ENCODE measurements around the gene PCDHGA10.
"Not testable (repeated sequence)": the region's sequence is repeated elsewhere in the genome, so short reads cannot be mapped to it uniquely, and the experiment has no call there.

Gene PCDHGA10

DNA sequence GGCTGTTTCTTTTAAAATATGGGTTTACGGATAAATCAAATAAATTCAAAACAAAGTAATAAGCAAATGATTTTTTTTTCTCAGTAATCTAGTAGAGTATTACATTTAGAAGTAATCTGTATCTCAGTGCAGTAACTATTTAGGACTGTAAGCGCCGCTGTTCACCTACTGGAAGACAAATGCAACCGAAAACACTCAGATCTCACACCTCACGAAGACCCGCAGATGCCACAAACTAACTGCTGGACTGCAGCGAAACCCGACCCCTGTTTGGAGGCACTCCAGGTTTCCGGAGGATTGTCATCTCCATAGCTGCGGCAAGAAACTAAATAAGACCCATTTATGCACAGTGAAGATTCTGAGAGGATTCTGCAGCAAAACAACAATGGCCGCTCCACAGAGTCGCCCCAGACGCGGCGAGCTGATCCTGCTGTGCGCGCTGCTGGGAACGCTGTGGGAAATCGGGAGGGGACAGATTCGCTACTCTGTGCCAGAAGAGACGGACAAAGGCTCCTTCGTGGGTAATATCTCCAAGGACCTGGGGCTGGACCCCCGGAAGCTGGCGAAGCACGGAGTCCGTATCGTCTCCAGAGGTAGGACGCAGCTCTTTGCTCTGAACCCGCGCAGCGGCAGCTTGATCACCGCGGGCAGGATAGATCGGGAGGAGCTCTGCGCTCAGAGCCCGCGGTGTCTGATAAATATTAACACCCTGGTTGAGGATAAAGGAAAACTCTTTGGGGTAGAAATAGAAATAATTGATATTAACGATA, 20.2 kb upstream of the PCDHGA10 start, which contains the start of gene PCDHGA8:
TSS of gene PCDHGA8 (plus strand) at position 205 of the 770 bp plus-strand sequence. CDS start at position 386, 181 bp downstream.
- DNase-seq (ENCODE audit: low read depth in 2 of 2), result no peak

DNA sequence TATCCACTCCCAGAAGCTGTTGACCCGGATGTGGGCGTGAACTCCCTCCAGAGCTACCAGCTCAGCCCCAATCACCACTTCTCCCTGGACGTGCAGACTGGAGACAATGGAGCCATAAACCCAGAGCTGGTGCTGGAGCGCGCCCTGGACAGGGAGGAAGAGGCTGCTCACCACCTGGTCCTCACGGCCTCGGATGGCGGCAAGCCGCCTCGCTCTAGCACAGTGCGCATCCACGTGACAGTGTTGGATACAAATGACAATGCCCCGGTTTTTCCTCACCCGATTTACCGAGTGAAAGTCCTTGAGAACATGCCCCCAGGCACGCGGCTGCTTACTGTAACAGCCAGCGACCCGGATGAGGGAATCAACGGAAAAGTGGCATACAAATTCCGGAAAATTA, 19.5 kb upstream of the PCDHGA10 start:
- no peak for DNase-seq (ENCODE audit: low read depth in 2 of 2)

DNA sequence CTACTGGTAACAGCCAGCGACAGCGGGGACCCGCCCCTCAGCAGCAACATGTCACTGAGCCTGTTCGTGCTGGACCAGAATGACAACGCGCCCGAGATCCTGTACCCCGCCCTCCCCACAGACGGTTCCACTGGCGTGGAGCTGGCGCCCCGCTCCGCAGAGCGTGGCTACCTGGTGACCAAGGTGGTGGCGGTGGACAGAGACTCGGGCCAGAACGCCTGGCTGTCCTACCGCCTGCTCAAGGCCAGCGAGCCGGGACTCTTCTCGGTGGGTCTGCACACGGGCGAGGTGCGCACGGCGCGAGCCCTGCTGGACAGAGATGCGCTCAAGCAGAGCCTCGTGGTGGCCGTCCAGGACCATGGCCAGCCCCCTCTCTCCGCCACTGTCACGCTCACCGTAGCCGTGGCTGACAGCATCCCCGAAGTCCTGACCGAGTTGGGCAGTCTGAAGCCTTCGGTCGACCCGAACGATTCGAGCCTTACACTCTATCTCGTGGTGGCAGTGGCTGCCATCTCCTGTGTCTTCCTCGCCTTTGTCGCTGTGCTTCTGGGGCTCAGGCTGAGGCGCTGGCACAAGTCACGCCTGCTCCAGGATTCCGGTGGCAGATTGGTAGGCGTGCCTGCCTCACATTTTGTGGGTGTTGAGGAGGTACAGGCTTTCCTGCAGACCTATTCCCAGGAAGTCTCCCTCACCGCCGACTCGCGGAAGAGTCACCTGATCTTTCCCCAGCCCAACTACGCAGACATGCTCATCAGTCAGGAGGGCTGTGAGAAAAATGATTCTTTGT, 18.2 kb upstream of the PCDHGA10 start:
- not testable (repeated sequence) for DNase-seq (ENCODE audit: low read depth in 2 of 2)

DNA sequence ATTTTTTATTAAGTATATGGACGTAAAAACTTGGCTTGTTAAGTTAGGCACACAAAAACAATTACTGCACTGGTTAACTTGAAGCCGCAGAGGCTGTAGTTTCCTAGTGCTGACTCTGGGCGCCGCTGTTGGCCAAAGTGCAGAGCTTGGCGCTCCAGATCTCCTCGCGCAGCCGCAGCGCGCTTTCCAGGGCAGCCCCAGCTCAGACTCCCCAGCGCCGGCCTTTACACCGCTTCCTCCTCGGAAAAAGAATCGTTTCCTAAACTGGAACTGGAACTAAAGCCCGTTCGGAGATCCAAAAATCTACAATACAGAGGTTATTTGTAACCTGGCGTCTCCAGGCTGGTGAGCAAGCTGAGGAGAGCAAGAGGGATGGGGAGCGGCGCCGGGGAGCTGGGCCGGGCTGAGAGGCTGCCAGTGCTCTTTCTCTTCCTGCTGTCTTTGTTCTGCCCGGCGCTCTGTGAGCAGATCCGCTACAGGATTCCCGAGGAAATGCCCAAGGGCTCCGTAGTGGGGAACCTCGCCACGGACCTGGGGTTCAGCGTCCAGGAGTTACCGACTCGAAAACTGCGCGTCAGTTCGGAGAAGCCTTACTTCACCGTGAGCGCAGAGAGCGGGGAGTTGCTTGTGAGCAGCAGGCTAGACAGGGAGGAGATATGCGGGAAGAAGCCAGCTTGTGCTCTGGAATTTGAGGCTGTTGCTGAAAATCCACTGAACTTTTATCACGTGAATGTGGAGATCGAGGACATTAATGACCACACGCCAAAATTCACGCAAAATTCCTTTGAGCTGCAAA, 14.8 kb upstream of the PCDHGA10 start, which contains the start of gene PCDHGB5:
TSS of gene PCDHGB5 (plus strand) at position 192 of the 796 bp plus-strand sequence. CDS start at position 373, 181 bp downstream.
- not testable (repeated sequence) for DNase-seq (ENCODE audit: low read depth in 2 of 2)

DNA sequence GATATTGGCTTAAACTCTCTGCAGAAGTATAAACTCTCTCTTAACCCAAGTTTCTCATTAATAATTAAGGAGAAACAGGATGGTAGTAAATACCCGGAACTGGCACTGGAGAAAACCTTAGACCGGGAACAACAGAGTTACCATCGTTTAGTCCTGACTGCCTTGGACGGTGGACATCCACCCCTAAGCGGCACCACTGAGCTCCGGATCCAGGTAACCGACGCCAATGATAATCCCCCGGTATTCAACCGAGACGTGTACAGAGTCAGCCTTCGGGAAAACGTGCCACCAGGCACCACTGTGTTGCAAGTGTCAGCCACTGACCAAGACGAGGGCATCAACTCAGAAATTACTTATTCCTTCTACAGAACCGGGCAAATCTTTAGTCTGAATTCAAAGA, 14.2 kb upstream of the PCDHGA10 start:
- DNase-seq (ENCODE audit: low read depth in 2 of 2), result no peak

DNA sequence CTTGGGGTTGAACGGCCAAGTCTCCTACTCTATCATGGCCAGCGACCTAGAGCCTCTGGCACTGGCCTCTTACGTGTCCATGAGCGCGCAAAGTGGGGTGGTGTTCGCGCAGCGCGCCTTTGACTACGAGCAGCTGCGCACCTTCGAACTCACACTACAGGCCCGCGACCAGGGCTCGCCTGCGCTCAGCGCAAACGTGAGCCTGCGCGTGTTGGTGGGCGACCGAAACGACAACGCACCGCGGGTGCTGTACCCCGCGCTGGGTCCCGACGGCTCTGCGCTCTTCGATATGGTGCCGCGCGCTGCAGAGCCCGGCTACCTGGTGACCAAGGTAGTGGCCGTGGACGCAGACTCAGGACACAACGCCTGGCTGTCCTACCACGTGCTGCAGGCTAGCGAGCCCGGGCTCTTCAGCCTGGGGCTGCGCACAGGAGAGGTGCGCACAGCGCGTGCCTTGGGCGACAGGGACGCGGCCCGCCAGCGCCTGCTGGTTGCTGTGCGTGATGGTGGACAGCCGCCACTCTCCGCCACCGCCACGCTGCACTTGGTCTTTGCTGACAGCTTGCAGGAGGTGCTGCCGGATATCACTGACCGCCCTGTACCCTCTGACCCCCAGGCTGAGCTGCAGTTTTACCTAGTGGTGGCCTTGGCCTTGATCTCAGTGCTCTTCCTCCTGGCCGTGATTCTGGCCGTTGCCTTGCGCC, 13.1 kb upstream of the PCDHGA10 start:
- DNase-seq (ENCODE audit: low read depth in 2 of 2), result no peak

DNA sequence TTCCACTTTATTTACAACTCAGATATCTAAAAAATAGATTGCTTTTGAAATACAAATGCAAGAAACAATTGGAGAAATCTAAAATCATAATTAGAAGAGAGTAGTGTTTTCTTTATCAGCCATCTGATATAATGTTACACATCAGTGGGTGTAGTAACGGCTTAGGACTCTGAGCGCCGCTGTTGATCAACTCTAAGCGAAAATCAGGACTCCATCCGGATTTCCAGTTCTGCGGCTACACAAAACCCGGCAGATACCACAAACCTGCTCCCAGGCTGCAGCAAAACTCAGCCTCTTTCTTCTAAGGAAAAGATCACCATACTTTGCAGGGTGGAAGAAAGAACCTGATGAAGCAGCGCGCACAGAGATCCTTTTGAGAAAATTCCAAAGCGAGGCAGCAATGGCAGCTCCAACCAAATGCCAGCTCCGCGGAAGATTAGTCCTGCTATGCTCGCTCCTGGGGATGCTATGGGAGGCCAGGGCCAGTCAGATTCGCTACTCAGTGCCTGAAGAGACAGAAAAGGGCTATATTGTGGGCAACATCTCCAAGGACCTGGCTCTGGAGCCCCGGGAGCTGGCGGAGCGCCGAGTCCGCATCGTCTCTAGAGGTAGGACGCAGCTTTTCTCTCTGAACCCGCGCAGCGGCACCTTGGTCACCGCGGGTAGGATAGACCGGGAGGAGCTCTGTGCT, 10.1 kb upstream of the PCDHGA10 start, which contains the start of gene PCDHGA9:
TSS of gene PCDHGA9 (plus strand) at position 226 of the 691 bp plus-strand sequence. CDS start at position 401, 175 bp downstream.
- no peak for DNase-seq (ENCODE audit: low read depth in 2 of 2)

DNA sequence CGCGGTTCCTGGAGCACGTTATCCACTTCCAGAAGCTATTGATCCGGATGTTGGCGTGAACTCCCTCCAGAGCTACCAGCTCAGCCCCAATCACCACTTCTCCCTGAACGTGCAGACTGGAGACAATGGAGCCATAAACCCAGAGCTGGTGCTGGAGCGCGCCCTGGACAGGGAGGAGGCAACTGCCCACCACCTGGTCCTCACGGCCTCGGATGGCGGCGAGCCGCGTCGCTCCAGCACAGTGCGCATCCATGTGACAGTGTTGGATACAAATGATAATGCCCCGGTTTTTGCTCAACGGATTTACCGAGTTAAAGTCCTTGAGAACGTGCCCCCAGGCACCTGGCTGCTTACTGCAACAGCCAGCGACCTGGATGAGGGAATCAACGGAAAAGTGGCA, 9.4 kb upstream of the PCDHGA10 start:
- no peak for DNase-seq (ENCODE audit: low read depth in 2 of 2)

DNA sequence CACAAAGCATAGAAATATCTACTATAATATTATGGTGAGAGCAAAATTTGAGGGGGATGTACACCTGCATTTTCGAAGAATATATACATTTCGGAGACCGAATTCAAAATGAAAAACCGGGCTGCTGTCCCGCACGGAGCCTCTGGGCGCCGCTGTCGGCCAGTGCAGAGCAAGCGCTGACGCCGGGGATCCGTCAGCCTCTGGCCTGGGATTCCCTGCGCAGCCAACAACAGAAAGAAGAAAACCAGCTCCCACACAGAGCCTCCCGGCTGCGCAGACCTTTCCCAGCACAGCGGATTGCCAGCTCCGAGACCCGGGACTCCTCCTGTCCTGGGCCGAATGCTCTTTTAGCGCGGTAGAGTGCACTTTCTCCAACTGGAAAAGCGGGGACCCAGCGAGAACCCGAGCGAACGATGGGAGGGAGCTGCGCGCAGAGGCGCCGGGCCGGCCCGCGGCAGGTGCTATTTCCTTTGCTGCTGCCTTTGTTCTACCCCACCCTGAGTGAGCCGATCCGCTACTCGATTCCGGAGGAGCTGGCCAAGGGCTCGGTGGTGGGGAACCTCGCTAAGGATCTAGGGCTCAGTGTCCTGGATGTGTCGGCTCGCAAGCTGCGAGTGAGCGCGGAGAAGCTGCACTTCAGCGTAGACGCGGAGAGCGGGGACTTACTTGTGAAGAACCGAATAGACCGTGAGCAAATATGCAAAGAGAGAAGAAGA, 4.8 kb upstream of the PCDHGA10 start, which contains the start of gene PCDHGB6:
TSS of gene PCDHGB6 (plus strand) at position 232 of the 716 bp plus-strand sequence. CDS start at position 414, 182 bp downstream.
- not testable (repeated sequence) for DNase-seq (ENCODE audit: low read depth in 2 of 2)

DNA sequence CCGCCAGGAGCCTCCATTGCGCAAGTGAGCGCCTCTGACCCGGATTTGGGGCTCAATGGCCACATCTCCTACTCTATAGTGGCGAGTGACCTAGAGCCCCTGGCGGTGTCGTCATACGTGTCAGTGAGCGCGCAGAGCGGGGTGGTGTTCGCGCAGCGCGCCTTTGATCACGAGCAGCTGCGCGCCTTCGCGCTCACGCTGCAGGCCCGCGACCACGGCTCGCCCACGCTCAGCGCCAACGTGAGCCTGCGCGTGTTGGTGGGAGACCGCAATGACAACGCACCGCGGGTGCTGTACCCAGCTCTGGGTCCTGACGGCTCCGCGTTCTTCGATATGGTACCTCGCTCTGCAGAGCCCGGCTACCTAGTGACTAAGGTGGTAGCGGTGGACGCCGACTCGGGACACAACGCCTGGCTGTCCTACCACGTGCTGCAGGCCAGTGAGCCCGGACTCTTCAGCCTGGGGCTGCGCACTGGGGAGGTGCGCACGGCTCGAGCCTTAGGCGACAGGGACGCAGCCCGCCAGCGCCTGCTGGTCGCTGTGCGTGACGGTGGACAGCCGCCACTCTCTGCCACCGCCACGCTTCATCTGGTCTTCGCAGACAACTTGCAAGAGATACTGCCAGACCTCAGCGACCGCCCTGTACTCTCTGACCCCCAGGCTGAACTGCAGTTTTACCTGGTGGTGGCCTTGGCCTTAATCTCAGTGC, 3.0 kb upstream of the PCDHGA10 start:
- no peak for DNase-seq (ENCODE audit: low read depth in 2 of 2)

DNA sequence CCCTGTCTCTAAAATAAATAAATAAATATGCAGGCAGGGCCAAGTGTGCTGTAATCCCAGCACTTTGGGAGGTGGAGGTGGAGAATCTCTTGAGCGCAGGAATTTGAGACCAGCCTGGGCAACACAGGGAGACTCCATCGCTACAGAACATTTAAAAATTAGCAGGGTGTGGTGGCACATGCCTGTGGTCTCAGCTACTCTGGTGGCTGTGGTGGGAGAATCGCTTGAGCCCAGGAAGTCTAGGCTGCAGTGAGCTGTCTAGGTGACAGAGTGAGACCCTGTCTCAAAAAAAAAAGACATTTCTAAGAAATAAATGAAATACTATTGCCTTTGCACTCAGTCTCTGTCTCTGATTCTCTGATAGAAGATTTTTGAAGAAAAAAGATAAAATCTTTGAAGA, 1.2 kb upstream of the PCDHGA10 start:
- DNase-seq (ENCODE audit: low read depth in 2 of 2), result no peak

DNA sequence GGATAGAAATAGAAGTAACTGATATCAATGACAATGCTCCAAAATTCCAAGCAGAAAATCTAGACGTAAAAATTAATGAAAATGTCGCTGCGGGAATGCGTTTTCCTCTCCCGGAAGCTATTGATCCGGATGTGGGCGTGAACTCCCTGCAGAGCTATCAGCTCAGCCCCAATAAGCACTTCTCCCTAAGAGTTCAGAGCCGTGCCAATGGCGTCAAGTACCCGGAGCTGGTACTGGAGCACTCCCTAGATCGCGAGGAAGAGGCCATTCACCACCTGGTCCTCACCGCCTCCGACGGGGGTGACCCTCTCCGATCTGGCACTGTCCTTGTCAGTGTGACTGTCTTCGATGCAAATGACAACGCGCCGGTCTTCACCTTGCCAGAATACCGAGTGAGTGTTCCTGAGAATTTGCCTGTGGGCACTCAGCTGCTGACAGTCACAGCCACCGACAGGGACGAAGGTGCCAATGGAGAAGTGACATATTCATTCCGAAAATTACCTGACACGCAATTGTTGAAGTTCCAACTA, 818 bp downstream of the PCDHGA10 start:
- no peak for DNase-seq (ENCODE audit: low read depth in 2 of 2)

DNA sequence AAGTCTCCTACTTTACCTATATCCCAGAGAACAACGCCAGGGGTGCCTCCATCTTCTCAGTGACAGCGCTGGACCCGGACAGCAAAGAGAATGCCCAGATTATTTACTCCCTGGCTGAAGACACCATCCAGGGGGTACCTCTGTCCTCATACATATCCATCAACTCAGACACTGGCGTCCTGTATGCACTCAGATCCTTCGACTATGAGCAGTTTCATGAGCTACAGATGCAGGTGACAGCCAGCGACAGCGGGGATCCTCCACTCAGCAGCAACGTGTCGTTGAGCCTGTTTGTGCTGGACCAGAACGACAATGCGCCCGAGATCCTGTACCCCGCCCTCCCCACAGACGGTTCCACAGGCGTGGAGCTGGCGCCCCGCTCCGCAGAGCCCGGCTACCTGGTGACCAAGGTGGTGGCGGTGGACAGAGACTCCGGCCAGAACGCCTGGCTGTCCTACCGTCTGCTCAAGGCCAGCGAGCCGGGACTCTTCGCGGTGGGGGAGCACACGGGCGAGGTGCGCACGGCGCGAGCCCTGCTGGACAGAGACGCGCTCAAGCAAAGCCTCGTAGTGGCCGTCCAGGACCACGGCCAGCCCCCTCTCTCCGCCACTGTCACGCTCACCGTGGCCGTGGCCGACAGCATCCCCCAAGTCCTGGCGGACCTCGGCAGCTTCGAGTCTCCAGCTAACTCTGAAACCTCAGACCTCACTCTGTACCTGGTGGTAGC, 1.9 kb downstream of the PCDHGA10 start:
- not testable (repeated sequence) for DNase-seq (ENCODE audit: low read depth in 2 of 2)

DNA sequence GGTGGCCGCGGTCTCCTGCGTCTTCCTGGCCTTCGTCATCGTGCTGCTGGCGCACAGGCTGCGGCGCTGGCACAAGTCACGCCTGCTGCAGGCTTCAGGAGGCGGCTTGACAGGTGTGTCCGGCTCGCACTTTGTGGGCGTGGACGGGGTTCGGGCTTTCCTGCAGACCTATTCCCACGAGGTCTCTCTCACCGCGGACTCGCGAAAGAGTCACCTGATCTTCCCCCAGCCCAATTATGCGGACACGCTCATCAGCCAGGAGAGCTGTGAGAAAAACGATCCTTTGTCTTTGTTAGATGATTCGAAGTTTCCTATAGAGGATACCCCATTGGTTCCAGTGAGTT, 2.5 kb downstream of the PCDHGA10 start:
- not testable (repeated sequence) for DNase-seq (ENCODE audit: low read depth in 2 of 2)

DNA sequence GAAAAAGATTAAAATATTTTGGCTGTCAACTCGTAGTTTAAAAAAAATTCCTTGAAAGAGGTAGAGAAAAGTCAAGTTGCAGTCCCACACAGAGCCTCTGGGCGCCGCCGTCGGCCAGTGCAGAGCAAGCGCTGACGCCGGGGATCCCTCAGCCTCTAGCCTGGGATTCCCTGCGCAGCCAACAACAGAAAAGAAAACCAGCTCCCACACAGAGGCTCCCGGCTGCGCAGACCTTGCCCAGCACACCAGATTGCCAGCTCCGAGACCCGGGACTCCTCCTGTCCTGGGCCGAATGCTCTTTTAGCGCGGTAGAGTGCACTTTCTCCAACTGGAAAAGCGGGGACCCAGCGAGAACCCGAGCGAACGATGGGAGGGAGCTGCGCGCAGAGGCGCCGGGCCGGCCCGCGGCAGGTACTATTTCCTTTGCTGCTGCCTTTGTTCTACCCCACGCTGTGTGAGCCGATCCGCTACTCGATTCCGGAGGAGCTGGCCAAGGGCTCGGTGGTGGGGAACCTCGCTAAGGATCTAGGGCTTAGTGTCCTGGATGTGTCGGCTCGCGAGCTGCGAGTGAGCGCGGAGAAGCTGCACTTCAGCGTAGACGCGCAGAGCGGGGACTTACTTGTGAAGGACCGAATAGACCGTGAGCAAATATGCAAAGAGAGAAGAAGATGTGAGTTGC, 4.8 kb downstream of the PCDHGA10 start, which contains the start of gene PCDHGB7:
TSS of gene PCDHGB7 (plus strand) at position 184 of the 679 bp plus-strand sequence. CDS start at position 367, 183 bp downstream.
- DNase-seq (ENCODE audit: low read depth in 2 of 2), result not testable (repeated sequence)

DNA sequence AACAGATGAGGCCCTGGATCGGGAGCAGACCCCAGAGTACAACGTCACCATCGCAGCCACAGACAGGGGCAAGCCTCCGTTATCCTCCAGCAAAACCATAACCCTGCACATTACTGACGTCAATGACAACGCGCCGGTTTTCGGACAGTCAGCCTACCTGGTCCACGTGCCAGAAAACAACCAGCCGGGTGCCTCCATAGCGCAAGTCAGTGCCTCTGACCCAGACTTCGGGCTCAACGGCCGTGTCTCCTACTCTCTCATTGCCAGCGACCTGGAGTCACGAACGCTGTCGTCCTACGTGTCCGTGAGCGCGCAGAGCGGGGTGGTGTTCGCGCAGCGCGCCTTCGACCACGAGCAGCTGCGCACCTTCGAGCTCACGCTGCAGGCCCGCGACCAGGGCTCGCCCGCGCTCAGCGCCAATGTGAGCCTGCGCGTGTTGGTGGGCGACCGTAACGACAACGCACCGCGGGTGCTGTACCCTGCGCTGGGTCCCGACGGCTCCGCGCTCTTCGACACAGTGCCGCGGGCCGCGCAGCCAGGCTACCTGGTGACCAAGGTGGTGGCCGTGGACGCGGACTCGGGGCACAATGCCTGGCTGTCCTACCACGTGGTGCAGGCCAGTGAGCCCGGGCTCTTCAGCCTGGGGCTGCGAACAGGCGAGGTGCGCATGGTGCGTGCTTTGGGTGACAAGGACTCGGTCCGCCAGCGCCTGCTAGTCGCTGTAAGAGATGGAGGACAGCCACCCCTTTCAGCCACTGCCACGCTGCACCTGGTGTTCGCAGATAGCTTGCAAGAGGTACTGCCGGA, 6.5 kb downstream of the PCDHGA10 start:
- DNase-seq (ENCODE audit: low read depth in 2 of 2), result no peak
